Measurements from ENCODE around the gene ILK.

ILK gene

DNA sequence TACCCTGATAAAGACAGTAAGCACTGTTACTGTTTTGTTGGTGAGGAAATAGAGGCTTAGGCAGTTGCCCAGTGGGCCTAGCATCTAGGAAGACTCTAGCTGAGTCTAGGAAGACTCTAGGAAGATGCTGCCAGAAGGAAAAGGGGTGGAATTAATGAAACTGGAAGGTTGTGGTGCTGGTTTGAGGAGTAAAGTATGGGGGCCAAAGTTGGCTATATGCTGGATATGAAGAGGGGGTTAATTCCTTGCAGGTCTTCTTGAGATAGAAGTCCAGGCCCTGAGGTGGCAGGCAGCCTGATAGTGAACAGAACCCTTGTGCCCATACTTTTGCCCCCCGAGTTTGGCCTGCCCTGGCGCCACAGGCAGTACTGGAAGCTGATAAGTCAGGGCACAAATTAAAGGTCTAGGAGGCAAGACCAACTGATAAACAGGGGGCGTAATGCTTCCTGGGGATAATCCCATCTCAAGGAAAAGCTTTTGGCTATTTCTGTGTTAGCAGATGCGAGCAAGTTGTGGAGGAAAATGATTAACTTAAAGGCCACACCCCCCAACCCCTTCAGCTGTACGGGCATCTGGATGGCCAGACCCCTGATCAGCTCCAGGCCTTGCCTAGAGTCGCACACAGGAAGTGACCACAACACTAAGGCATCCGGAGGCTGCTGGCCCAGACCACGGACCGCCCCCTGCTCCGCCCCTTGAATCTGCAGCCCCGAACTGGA is 3.1 kb downstream of the ILK start:
- DNase-seq (ENCODE audit: low read depth in 3 of 3): no peak

GRCh38 chr11:6607190-6607795 is 3.7 kb downstream of the ILK start:
- no peak for DNase-seq (ENCODE audit: low read depth in 3 of 3)

DNA sequence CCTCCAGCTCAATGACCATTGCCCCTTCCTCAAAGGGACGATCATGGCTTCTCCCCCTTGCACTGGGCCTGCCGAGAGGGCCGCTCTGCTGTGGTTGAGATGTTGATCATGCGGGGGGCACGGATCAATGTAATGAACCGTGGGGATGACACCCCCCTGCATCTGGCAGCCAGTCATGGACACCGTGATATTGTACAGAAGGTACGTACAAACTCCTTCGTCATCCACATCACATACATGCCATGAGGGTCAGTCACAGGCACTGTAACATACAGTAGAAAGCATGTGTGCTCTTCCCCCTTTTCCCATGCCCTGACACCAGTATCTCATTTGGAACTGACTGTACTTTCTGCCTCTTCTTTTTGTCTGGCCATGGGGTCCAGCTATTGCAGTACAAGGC is 4.4 kb downstream of the ILK start:
- DNase-seq (ENCODE audit: low read depth in 3 of 3): no peak

- DNase-seq (ENCODE audit: low read depth in 3 of 3): no peak
Measured at GRCh38 chr11:6608726-6609501, 5.3 kb downstream of the ILK start.

GRCh38 chr11:6609502-6610015 is 6.0 kb downstream of the ILK start:
- DNase-seq (ENCODE audit: low read depth in 3 of 3): no peak

GRCh38 chr11:6610591-6610990 is 7.0 kb downstream of the ILK start:
- no peak for DNase-seq (ENCODE audit: low read depth in 3 of 3)

- DNase-seq (ENCODE audit: low read depth in 3 of 3): no peak
Measured at GRCh38 chr11:6611092-6611962, 7.8 kb downstream of the ILK start.

DNA sequence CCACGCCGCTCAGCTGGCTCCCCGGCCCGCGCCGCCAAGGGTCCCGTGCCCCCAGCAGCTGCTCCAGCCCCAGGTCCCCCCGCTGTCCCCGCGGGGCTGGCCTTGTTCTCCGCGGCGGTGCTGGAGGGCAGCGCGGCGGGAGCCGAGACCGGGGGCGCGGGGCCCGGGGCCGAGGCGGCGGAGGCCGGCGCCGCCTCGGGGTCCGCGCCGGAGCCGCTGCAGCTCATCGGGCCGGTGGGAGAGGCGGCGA is 8.3 kb downstream of the ILK start:
- no peak for DNase-seq (ENCODE audit: low read depth in 3 of 3)

GRCh38 chr11:6612213-6613041 is 8.9 kb downstream of the ILK start, which contains the start of gene TAF10:
TSS of gene TAF10 (minus strand) at chr11:6612216. CDS start at chr11:6612189, 27 bp downstream.
- DNase-seq (ENCODE audit: low read depth in 3 of 3): peak; percentile 88 to 97 (median 91)

DNA sequence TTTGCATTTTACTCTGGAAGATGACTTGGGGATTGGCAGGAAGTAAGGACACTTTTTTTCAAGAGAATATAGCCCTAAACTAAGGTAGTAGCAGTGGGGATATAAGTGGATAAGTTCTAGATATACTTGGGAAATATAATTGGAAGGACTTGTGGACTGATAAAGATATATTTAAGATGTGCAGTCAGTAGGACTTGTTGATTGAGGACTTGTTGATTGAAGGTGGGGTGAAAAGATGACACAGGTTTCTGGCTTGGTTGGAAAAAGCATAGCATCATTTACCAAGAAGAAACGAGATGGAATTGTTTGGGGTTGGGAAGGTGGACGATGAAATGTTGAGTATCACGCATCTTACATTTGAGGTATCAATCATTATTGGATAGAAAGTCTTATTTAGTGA is 9.9 kb downstream of the ILK start:
- no peak for DNase-seq (ENCODE audit: low read depth in 3 of 3)

DNA sequence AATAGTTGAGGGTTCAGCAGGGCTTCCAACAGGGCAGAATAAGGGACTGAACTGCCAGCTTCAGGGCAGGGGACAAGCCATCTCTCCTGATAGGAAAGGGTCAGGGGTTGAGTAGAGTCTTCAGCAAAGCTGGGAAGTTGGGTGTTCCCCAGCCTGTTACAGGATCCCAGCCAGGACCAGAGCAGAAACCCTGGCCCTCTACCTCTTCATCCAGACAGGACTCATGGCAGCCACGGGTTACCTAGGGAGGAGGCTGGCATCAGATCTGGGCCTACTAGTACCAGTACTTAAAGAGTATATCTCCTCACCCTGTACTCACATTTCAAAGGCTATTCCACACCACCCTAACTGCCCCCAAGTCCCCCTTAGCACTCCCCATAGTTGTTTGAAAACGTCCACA is 10.9 kb downstream of the ILK start:
- no peak for DNase-seq (ENCODE audit: low read depth in 3 of 3)

DNA sequence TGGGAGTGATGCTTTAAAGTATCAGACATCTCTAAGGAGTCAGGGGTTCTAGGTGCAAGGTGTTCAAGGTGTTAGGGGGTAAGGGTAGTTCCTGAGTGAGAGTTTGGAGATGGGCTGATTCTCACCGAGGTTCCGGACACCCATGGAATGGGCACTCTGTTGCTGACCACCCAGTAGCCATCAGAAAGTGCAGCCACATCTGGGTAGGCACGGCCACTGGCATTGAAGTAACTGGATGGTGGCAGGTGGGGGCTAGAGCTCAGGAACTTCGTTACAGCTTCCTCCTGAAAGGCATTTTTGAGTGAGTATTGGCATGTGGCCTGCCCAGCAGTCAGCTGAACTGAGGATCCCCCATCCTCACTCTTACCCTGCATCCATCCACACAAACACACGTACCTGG is 11.5 kb downstream of the ILK start:
- no peak for DNase-seq (ENCODE audit: low read depth in 3 of 3)

DNA sequence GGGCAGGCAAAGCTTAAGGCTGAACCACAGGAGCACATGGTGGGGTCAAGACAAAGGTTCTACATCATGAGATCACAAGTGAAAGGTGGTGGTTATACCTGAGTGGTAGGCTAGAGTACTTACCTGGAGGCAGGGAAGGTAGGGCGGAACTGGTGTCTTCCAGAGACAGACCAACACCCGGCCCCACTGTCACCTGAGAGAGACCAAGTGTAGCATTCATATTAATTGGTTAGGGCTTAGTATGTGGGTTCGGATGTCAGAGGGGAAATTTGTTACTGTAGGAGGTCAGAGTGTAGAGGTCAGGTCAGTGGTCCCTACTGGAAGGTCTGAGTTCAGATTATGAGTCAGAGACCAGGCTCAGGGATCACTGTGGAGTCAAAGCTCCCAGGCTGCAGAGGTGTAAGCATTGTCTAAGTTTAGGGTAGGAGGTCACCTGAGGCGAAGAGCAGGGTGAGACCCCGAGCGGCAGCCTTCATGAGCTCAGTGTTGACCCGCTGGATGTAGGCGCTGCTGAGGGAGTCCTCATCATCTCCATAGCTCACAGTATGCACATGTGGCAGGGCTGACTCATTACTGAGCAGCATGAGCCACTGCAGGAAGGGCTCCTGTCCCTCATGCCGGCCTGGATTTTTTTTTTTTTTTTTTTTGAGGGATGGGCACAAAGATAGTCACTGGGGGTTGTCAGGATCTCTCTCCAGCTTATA is 12.5 kb downstream of the ILK start:
- DNase-seq (ENCODE audit: low read depth in 3 of 3): no peak

DNA sequence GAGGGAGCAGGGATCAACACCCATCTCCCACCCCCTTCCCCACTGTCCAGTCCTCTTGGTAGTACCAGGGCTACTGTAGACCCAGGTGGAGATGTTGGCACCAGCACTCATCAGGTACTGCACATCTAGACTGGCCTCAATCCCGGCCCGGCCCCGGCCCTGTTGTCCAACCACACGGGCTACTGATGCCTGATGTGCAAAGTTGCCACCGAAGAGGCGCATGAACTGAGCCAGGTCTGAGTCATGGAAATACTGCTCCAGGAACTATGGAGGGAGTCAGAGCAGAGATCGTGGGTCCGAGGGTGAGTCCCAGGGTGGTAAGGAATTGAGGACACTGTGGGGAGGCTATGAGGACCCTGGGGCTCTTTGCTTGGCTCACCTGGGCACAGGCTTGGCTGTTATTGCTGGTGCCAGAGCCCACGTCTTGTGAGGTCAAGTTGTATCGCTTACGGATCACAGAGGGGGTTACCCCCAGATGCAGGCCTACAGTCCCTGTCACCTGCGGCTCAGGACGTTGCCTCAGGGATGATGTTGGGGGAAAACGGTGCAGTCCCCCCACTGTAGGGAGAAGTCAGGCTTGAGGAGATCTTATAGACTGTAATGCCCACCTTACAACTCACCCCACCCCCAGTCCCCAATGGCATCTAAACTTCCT is 13.1 kb downstream of the ILK start:
- DNase-seq (ENCODE audit: low read depth in 3 of 3): no peak

- no peak for DNase-seq (ENCODE audit: low read depth in 3 of 3)
Measured at GRCh38 chr11:6617315-6617781, 13.8 kb downstream of the ILK start.

GRCh38 chr11:6618117-6619003 is 14.8 kb downstream of the ILK start:
- peak in 1 of 3 donors; percentile 42 for DNase-seq (ENCODE audit: low read depth in 3 of 3)

GRCh38 chr11:6619004-6619745 is 15.6 kb downstream of the ILK start, which contains the start of gene TPP1:
TSS of gene TPP1 (minus strand) at chr11:6619422. CDS start at chr11:6619400, 22 bp downstream.
- peak; percentile 67 to 74 (median 68) for DNase-seq (ENCODE audit: low read depth in 3 of 3)

DNA sequence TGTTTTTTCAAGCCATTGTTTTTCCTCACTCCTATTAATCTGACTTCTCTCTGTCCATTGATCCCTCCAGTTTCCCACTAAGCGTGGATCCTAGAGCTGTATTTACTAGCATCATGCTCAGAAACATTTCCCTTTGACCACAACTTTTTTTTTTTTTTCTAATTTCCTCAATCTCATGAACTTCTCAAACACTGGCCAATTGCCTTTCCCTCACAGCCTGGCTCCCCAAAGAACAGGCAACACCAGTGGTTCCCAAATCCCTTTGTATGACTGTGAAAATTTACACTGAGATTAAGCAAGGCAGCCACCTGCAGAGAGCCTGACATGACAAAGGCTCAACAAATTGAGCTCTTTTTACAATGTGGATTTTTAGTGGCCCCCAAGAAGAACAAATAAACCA is 17.1 kb downstream of the ILK start:
- no peak for DNase-seq (ENCODE audit: low read depth in 3 of 3)
